CD1c-positive myeloid dendritic cell (primary cell): ENCODE data around the gene MARK2.
"Not testable (repeated sequence)": the region's sequence is repeated elsewhere in the genome, so short reads cannot be mapped to it uniquely, and the experiment has no call there.

Experiments used
- DNase-seq: peaks from one replicate; pipeline ENCODE4 v3.0.0-alpha.2; 2016; ENCODE audit errors: extremely low spot score

Gene MARK2

GRCh38 chr11:63854696-63855095 is 15.8 kb downstream of the MARK2 start:
- no peak for DNase-seq

GRCh38 chr11:63855975-63856374 is 17.1 kb downstream of the MARK2 start:
- DNase-seq: no peak

- DNase-seq: peak; percentile 71
Measured at GRCh38 chr11:63858628-63859550, 20.0 kb downstream of the MARK2 start.

- peak; percentile 14 for DNase-seq
Measured at GRCh38 chr11:63862923-63863322, 24.0 kb downstream of the MARK2 start.

- not testable (repeated sequence) for DNase-seq
Measured at GRCh38 chr11:63863620-63864019, 24.7 kb downstream of the MARK2 start.

- DNase-seq: peak; percentile 72
Measured at GRCh38 chr11:63866211-63866610, 27.3 kb downstream of the MARK2 start.

GRCh38 chr11:63867511-63867910 is 28.6 kb downstream of the MARK2 start:
- no peak for DNase-seq

GRCh38 chr11:63868399-63869064 is 29.6 kb downstream of the MARK2 start:
- no peak for DNase-seq

GRCh38 chr11:63869171-63869591 is 30.3 kb downstream of the MARK2 start:
- no peak for DNase-seq

GRCh38 chr11:63869683-63870082 is 30.8 kb downstream of the MARK2 start:
- no peak for DNase-seq

- DNase-seq: peak; percentile 48
Measured at GRCh38 chr11:63870351-63871140, 31.6 kb downstream of the MARK2 start.

- peak; percentile 96 for DNase-seq
Measured at GRCh38 chr11:63871962-63872799, 33.3 kb downstream of the MARK2 start.

GRCh38 chr11:63872800-63873197 is 33.9 kb downstream of the MARK2 start:
- no peak for DNase-seq

- peak; percentile 61 for DNase-seq
Measured at GRCh38 chr11:63873311-63873710, 34.4 kb downstream of the MARK2 start.

GRCh38 chr11:63874511-63874910 is 35.6 kb downstream of the MARK2 start:
- no peak for DNase-seq

GRCh38 chr11:63875506-63876065 is 36.7 kb downstream of the MARK2 start:
- no peak for DNase-seq

GRCh38 chr11:63876616-63877015 is 37.7 kb downstream of the MARK2 start:
- DNase-seq: no peak

- no peak for DNase-seq
Measured at GRCh38 chr11:63877658-63878241, 38.8 kb downstream of the MARK2 start.

GRCh38 chr11:63879598-63880402 is 40.9 kb downstream of the MARK2 start:
- peak; percentile 21 for DNase-seq

- DNase-seq: peak; percentile 5
Measured at GRCh38 chr11:63880403-63880790, 41.5 kb downstream of the MARK2 start.
